Liver (tissue), 9 donors: ENCODE data around the gene GRID1. TPM values are rescaled to one million over a fixed set of nuclear protein-coding genes. Genes with fewer than 3 reads are reported as not detected.

Experiments used
- DNase-seq: peaks from one replicate; pipeline ENCODE4 v3.0.0-alpha.2; 2017; ENCODE audit warnings: low spot score
- H3K27ac ChIP-seq, 2 donors: one replicate each; pipeline ENCODE4 v1.7.0; 2013; ENCODE audit warnings: inconsistent platforms in 2 of 2, low read length in 2 of 2, control low read depth in 1 of 2, low read depth in 1 of 2, mild to moderate bottlenecking in 1 of 2
- H3K27me3 ChIP-seq, 4 donors: one replicate each; pipeline versions ENCODE4 v1.6.1 to v1.7.0; 2013; ENCODE audit warnings: low read length in 3 of 4, inconsistent platforms in 1 of 4, mild to moderate bottlenecking in 1 of 4, moderate library complexity in 1 of 4; ENCODE audit not compliant: control insufficient read depth in 4 of 4, insufficient read depth in 4 of 4
- H3K36me3 ChIP-seq, 4 donors: one replicate each; pipeline versions ENCODE4 v1.6.1 to v1.7.0; 2013; ENCODE audit warnings: low read length in 3 of 4, mild to moderate bottlenecking in 3 of 4, low read depth in 1 of 4, moderate library complexity in 1 of 4; ENCODE audit not compliant: control insufficient read depth in 4 of 4, insufficient read depth in 3 of 4
- H3K4me1 ChIP-seq, 4 donors: one replicate each; pipeline versions ENCODE4 v1.6.1 to v1.7.0; 2013; ENCODE audit warnings: low read length in 3 of 4, mild to moderate bottlenecking in 3 of 4, moderate library complexity in 1 of 4; ENCODE audit not compliant: control insufficient read depth in 4 of 4, insufficient read depth in 4 of 4
- H3K4me3 ChIP-seq, 3 donors: one replicate each; pipeline versions ENCODE4 v1.6.1 to v1.7.0; 2013; ENCODE audit warnings: low read length in 3 of 3, control low read depth in 1 of 3, low read depth in 1 of 3, mild to moderate bottlenecking in 1 of 3
- H3K9ac ChIP-seq, 2 donors: one replicate each; pipeline ENCODE4 v1.7.0; 2013; ENCODE audit warnings: low read length in 2 of 2, mild to moderate bottlenecking in 2 of 2, moderate library complexity in 2 of 2, control low read depth in 1 of 2, low read depth in 1 of 2
- H3K9me3 ChIP-seq, 4 donors: one replicate each; pipeline versions ENCODE4 v1.6.1 to v1.7.0; 2013; ENCODE audit warnings: low read length in 3 of 4; ENCODE audit not compliant: control insufficient read depth in 4 of 4
- EGR1 ChIP-seq, 2 donors: IDR thresholded peaks; 2 replicates each; pipeline ENCODE4 v1.6.1; 2016 to 2018; ENCODE audit warnings: antibody characterized with exemption in 2 of 2, low read depth in 2 of 2
- FOXA1 ChIP-seq: IDR thresholded peaks from 2 replicates; pipeline ENCODE4 v1.6.1; 2016; ENCODE audit warnings: antibody characterized with exemption
- FOXA2 ChIP-seq: IDR thresholded peaks from 2 replicates; pipeline ENCODE4 v1.6.1; 2016; ENCODE audit warnings: antibody characterized with exemption
- GABPA ChIP-seq, 2 donors: IDR thresholded peaks in 1 of 2; conservative IDR thresholded peaks in 1 of 2; 2 replicates each; pipeline ENCODE4 v1.6.1; 2016; ENCODE audit warnings: antibody characterized with exemption in 2 of 2, mild to moderate bottlenecking in 1 of 2, moderate library complexity in 1 of 2
- HNF4A ChIP-seq, 2 donors: conservative IDR thresholded peaks; 2 replicates each; pipeline ENCODE4 v1.6.1; 2016; ENCODE audit warnings: antibody characterized with exemption in 2 of 2, mild to moderate bottlenecking in 2 of 2
- HNF4G ChIP-seq: IDR thresholded peaks from 2 replicates; pipeline ENCODE4 v1.6.1; 2016; ENCODE audit warnings: antibody characterized with exemption
- JUND ChIP-seq, 2 donors: IDR thresholded peaks; 2 replicates each; pipeline ENCODE4 v1.6.1; 2016; ENCODE audit warnings: antibody characterized with exemption in 2 of 2
- NR2F2 ChIP-seq: IDR thresholded peaks from 2 replicates; pipeline ENCODE4 v1.6.1; 2016; ENCODE audit warnings: antibody characterized with exemption
- RAD21 ChIP-seq, 2 donors: IDR thresholded peaks; 2 replicates each; pipeline ENCODE4 v1.6.1; 2016; ENCODE audit warnings: antibody characterized with exemption in 2 of 2, mild to moderate bottlenecking in 2 of 2
- RXRA ChIP-seq, 2 donors: IDR thresholded peaks; 2 replicates each; pipeline ENCODE4 v1.6.1; 2017 to 2018; ENCODE audit warnings: antibody characterized with exemption in 2 of 2, mild to moderate bottlenecking in 1 of 2
- SP1 ChIP-seq: IDR thresholded peaks from 2 replicates; pipeline ENCODE4 v1.6.1; 2018; ENCODE audit warnings: antibody characterized with exemption, mild to moderate bottlenecking
- TAF1 ChIP-seq: conservative IDR thresholded peaks from 2 replicates; pipeline ENCODE4 v1.6.1; 2016; ENCODE audit warnings: antibody characterized with exemption, mild to moderate bottlenecking
- YY1 ChIP-seq: IDR thresholded peaks from 2 replicates; pipeline ENCODE4 v1.6.1; 2016; ENCODE audit warnings: antibody characterized with exemption, mild to moderate bottlenecking
- WGBS: extraction: QIAGEN DNeasy Blood & Tissue Kit; methylation state at CpG from one replicate; pipeline ENCODE4 v1.1.7; 2013; 5-methylcytosine and 5-hydroxymethylcytosine counted together
- polyA plus RNA-seq, 2 donors: library from polyadenylated mRNA; stranded (reverse) in 1 of 2; unstranded in 1 of 2; fragments of 200-250 nt in 1 of 2; fragments of >200 nt in 1 of 2; fragmentation: Nextera tagmentation in 1 of 2; extraction: Ambion mirVana in 1 of 2; gene quantifications; one replicate each; pipeline versions ENCODE4 v1.2.1 to v1.2.3, GENCODE V29; 2013 to 2015
- total RNA-seq, 2 donors: library from RNA; depleted of rRNA; stranded (reverse); fragments of >200 nt; gene quantifications; one replicate each; pipeline ENCODE4 v1.2.3, GENCODE V29; 2014
- TF ChIP-seq, protein P1 (sequence below): IDR thresholded peaks from 2 replicates; pipeline ENCODE4 v1.6.1; 2016; ENCODE audit warnings: antibody characterized with exemption, mild to moderate bottlenecking
- TF ChIP-seq, protein P2 (sequence below): IDR thresholded peaks from 2 replicates; pipeline ENCODE4 v1.6.1; 2016; ENCODE audit warnings: antibody characterized with exemption
- TF ChIP-seq, protein P3 (sequence below): fragments of 150-350 bp; IDR thresholded peaks from 2 replicates; pipeline ENCODE4 v1.5.1; 2017; ENCODE audit warnings: improper control_type of control experiment, low read depth, low read length; ENCODE audit not compliant: missing input control
- TF ChIP-seq, protein P4 (sequence below): IDR thresholded peaks from 2 replicates; pipeline ENCODE4 v1.6.1; 2016; ENCODE audit warnings: antibody characterized with exemption
- TF ChIP-seq, protein P5 (sequence below): IDR thresholded peaks from 2 replicates; pipeline ENCODE4 v1.6.1; 2016; ENCODE audit warnings: antibody characterized with exemption
- donor health status: healthy.
- donor health status: healthy.
- donor health status: healthy.
- donor health status: healthy.
- donor health status: healthy.

Gene GRID1
- total and polyA plus RNA-seq, 4 donors: 0.09 to 0.17 (median 0.14) TPM; not detected in 1

DNA sequence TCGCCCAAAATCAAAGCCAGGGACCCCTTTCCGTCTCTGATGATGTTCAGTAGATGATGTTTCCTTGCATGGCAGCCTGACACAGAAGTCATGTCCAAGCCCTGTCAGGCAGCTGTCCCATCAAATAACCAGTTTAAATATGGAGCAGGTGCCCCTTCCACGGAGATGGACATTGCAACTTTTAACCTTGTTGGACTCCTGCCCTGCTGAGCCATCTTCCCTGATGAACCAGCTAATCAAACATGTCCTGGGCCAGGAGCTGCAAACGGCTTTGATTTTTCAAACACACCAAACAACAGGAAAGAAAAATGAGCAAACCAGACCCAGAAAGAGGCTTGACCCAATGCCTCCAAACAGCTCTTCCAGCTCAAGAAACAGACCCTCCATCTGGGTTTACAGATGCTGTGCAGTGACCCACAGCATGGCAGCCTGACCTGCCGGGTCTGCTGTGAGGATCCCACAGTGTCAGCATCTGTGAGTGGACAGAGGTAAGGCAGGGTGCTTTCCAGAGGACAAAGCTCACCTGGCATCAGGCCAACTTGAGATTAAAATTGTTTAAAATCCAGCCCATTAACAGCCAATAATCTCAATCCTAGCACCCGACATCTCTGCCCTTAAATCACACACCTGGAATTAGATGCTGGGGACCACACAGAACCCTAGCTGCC, 372.6 kb downstream of the GRID1 start:
- Histone ChIP-seq H3K27me3 (no peaks in the 10 kb centered on the region), H3K36me3 (no peaks in the 10 kb centered on the region), H3K4me3 (peak overlapping the region in 1 of 3 donors; percentile 33), H3K9ac (no peak overlapping the region), H3K4me1 (peaks cover 10 to 40% (median 33%) of the 10 kb centered on the region in 4 donors), H3K27ac (peak overlapping the region; percentile 19 to 51), H3K9me3 (no peaks in the 10 kb centered on the region)
- WGBS: 26% methylated on average over 6 of the region's 6 CpGs
- peak; percentile 30 for DNase-seq
- TF ChIP-seq EGR1 (IDR thresholded peaks at IDR 0.05; ENCODE audit: low read depth in 2 of 2) (no peak), YY1 (peak; percentile 92), RAD21 (IDR thresholded peaks at IDR 0.05) (no peak), FOXA2 (peak; percentile 25), TAF1 (no peak), JUND (IDR thresholded peaks at IDR 0.05) (no peak), RXRA (IDR thresholded peaks at IDR 0.05) (peak; percentile 64 to 83), HNF4G (peak; percentile 10), FOXA1 (no peak), NR2F2 (peak; percentile 51), GABPA (IDR thresholded peaks at IDR 0.05 in 1 of 2, conservative IDR thresholded peaks at IDR 0.05 in 1 of 2) (no peak), SP1 (peak; percentile 77), HNF4A (conservative IDR thresholded peaks at IDR 0.05) (peak; percentile 87)
- TF ChIP-seq, protein P1, sequence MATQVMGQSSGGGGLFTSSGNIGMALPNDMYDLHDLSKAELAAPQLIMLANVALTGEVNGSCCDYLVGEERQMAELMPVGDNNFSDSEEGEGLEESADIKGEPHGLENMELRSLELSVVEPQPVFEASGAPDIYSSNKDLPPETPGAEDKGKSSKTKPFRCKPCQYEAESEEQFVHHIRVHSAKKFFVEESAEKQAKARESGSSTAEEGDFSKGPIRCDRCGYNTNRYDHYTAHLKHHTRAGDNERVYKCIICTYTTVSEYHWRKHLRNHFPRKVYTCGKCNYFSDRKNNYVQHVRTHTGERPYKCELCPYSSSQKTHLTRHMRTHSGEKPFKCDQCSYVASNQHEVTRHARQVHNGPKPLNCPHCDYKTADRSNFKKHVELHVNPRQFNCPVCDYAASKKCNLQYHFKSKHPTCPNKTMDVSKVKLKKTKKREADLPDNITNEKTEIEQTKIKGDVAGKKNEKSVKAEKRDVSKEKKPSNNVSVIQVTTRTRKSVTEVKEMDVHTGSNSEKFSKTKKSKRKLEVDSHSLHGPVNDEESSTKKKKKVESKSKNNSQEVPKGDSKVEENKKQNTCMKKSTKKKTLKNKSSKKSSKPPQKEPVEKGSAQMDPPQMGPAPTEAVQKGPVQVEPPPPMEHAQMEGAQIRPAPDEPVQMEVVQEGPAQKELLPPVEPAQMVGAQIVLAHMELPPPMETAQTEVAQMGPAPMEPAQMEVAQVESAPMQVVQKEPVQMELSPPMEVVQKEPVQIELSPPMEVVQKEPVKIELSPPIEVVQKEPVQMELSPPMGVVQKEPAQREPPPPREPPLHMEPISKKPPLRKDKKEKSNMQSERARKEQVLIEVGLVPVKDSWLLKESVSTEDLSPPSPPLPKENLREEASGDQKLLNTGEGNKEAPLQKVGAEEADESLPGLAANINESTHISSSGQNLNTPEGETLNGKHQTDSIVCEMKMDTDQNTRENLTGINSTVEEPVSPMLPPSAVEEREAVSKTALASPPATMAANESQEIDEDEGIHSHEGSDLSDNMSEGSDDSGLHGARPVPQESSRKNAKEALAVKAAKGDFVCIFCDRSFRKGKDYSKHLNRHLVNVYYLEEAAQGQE: no peak
- TF ChIP-seq, protein P2, sequence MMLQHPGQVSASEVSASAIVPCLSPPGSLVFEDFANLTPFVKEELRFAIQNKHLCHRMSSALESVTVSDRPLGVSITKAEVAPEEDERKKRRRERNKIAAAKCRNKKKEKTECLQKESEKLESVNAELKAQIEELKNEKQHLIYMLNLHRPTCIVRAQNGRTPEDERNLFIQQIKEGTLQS: no peak
- TF ChIP-seq, protein P3, sequence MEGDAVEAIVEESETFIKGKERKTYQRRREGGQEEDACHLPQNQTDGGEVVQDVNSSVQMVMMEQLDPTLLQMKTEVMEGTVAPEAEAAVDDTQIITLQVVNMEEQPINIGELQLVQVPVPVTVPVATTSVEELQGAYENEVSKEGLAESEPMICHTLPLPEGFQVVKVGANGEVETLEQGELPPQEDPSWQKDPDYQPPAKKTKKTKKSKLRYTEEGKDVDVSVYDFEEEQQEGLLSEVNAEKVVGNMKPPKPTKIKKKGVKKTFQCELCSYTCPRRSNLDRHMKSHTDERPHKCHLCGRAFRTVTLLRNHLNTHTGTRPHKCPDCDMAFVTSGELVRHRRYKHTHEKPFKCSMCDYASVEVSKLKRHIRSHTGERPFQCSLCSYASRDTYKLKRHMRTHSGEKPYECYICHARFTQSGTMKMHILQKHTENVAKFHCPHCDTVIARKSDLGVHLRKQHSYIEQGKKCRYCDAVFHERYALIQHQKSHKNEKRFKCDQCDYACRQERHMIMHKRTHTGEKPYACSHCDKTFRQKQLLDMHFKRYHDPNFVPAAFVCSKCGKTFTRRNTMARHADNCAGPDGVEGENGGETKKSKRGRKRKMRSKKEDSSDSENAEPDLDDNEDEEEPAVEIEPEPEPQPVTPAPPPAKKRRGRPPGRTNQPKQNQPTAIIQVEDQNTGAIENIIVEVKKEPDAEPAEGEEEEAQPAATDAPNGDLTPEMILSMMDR: no peak
- TF ChIP-seq, protein P4, sequence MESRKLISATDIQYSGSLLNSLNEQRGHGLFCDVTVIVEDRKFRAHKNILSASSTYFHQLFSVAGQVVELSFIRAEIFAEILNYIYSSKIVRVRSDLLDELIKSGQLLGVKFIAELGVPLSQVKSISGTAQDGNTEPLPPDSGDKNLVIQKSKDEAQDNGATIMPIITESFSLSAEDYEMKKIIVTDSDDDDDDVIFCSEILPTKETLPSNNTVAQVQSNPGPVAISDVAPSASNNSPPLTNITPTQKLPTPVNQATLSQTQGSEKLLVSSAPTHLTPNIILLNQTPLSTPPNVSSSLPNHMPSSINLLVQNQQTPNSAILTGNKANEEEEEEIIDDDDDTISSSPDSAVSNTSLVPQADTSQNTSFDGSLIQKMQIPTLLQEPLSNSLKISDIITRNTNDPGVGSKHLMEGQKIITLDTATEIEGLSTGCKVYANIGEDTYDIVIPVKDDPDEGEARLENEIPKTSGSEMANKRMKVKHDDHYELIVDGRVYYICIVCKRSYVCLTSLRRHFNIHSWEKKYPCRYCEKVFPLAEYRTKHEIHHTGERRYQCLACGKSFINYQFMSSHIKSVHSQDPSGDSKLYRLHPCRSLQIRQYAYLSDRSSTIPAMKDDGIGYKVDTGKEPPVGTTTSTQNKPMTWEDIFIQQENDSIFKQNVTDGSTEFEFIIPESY: peak; percentile 32
- TF ChIP-seq, protein P5, sequence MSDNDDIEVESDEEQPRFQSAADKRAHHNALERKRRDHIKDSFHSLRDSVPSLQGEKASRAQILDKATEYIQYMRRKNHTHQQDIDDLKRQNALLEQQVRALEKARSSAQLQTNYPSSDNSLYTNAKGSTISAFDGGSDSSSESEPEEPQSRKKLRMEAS: peak; percentile 37
